Inflammatory macrophage (primary cell): ENCODE data around the gene NCAPD2.

Experiments
- DNase-seq, 2 donors: peaks; one replicate each; pipeline ENCODE4 v3.0.0-alpha.2; 2020 to 2022

The NCAPD2 gene

GRCh38 chr12:6534695-6534944 lies 40.7 kb downstream of the NCAPD2 start:
- DNase-seq = no peak

DNA sequence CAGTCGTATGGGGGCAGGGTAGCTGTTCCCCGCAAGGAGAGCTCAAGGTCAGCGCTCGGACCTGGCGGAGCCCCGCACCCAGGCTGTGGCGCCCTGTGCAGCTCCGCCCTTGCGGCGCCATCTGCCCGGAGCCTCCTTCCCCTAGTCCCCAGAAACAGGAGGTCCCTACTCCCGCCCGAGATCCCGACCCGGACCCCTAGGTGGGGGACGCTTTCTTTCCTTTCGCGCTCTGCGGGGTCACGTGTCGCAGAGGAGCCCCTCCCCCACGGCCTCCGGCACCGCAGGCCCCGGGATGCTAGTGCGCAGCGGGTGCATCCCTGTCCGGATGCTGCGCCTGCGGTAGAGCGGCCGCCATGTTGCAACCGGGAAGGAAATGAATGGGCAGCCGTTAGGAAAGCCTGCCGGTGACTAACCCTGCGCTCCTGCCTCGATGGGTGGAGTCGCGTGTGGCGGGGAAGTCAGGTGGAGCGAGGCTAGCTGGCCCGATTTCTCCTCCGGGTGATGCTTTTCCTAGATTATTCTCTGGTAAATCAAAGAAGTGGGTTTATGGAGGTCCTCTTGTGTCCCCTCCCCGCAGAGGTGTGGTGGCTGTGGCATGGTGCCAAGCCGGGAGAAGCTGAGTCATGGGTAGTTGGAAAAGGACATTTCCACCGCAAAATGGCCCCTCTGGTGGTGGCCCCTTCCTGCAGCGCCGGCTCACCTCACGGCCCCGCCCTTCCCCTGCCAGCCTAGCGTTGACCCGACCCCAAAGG lies 41.2 kb downstream of the NCAPD2 start:
- DNase-seq = peak; percentile 91 to 92

DNA sequence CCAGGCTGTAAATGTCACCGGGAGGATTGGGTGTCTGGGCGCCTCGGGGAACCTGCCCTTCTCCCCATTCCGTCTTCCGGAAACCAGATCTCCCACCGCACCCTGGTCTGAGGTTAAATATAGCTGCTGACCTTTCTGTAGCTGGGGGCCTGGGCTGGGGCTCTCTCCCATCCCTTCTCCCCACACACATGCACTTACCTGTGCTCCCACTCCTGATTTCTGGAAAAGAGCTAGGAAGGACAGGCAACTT lies 41.7 kb downstream of the NCAPD2 start:
- DNase-seq = no peak

DNA sequence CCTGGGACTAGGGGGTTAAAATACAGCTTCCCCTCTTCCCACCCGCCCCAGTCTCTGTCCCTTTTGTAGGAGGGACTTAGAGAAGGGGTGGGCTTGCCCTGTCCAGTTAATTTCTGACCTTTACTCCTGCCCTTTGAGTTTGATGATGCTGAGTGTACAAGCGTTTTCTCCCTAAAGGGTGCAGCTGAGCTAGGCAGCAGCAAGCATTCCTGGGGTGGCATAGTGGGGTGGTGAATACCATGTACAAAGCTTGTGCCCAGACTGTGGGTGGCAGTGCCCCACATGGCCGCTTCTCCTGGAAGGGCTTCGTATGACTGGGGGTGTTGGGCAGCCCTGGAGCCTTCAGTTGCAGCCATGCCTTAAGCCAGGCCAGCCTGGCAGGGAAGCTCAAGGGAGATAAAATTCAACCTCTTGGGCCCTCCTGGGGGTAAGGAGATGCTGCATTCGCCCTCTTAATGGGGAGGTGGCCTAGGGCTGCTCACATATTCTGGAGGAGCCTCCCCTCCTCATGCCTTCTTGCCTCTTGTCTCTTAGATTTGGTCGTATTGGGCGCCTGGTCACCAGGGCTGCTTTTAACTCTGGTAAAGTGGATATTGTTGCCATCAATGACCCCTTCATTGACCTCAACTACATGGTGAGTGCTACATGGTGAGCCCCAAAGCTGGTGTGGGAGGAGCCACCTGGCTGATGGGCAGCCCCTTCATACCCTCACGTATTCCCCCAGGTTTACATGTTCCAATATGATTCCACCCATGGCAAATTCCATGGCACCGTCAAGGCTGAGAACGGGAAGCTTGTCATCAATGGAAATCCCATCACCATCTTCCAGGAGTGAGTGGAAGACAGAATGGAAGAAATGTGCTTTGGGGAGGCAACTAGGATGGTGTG lies 42.3 kb downstream of the NCAPD2 start:
- DNase-seq = no peak

DNA sequence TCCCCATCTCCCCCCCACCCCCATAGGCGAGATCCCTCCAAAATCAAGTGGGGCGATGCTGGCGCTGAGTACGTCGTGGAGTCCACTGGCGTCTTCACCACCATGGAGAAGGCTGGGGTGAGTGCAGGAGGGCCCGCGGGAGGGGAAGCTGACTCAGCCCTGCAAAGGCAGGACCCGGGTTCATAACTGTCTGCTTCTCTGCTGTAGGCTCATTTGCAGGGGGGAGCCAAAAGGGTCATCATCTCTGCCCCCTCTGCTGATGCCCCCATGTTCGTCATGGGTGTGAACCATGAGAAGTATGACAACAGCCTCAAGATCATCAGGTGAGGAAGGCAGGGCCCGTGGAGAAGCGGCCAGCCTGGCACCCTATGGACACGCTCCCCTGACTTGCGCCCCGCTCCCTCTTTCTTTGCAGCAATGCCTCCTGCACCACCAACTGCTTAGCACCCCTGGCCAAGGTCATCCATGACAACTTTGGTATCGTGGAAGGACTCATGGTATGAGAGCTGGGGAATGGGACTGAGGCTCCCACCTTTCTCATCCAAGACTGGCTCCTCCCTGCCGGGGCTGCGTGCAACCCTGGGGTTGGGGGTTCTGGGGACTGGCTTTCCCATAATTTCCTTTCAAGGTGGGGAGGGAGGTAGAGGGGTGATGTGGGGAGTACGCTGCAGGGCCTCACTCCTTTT lies 43.1 kb downstream of the NCAPD2 start:
- no peak for DNase-seq

GRCh38 chr12:6537580-6538419 lies 43.9 kb downstream of the NCAPD2 start:
- peak; percentile 77 to 81 for DNase-seq

DNA sequence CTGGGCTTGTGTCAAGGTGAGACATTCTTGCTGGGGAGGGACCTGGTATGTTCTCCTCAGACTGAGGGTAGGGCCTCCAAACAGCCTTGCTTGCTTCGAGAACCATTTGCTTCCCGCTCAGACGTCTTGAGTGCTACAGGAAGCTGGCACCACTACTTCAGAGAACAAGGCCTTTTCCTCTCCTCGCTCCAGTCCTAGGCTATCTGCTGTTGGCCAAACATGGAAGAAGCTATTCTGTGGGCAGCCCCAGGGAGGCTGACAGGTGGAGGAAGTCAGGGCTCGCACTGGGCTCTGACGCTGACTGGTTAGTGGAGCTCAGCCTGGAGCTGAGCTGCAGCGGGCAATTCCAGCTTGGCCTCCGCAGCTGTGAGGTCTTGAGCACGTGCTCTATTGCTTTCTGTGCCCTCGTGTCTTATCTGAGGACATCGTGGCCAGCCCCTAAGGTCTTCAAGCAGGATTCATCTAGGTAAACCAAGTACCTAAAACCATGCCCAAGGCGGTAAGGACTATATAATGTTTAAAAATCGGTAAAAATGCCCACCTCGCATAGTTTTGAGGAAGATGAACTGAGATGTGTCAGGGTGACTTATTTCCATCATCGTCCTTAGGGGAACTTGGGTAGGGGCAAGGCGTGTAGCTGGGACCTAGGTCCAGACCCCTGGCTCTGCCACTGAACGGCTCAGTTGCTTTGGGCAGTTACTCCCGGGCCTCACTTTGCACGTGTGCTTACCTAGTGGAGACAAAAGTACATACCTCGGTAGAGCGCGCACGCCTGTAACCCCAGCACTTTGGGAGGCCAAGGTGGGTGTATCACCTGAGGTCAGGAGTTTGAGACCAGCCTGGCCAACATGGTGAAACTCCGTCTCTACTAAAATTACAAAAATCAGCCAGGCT lies 44.8 kb downstream of the NCAPD2 start:
- DNase-seq = no peak

DNA sequence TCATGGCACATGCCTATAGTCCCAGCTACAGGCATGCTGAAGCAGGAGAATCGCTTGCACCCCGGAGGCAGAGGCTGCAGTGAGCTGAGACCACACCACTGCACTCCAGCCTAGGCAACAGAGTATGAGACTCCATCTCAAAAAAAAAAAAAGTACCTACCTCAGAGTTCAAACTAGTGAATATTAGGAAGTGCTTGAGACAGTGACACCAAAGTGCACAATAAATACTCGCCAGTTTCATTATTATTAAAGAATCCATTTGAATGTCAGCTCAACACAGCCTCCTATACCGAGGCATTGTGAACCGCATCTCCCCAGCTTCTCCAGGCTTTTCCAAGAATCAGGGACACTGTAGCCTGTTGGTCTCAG lies 45.4 kb downstream of the NCAPD2 start:
- DNase-seq = no peak

GRCh38 chr12:6539707-6540134 lies 45.8 kb downstream of the NCAPD2 start:
- no peak for DNase-seq

- DNase-seq = peak; percentile 67 to 76
Measured at GRCh38 chr12:6540181-6540877, 46.4 kb downstream of the NCAPD2 start.

DNA sequence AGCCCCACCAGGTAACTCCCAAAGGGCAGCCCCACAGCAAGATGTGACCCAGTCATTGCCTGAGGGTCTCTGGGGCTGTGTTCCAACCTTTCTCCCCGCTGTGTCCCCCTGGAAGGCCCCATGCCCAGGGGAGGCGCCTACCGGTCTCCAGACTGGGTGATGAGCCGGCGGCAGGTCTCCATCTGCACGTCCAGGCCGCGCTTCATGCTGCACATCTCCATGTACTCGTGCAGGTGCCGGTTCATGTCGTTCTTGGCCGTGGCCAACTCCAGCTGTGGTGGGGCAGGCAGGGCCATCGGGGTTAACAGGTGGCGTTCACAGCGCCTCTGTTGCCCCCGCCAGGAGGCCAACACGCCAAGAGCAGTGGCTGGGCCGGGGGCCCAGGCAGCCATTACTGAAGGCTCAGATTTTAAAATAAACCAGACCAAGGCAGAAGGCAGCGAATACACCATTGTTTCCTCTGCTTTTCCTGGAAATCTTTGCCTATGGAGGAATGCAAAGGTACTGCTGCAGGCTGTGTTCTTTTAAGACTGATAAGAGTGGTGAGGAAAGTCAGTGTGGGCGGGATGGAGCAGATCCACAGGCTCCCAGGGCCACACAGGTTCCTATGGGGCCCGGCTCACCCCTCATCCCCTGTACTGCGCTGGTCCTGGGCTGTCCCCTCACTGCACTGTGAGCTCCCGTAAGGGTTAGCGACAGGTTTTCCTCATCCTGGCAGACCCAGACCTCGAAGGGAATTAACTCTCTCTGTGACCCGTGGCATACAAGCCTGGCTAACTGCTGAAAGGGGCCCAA lies 47.7 kb downstream of the NCAPD2 start:
- no peak for DNase-seq

GRCh38 chr12:6542209-6543009 lies 48.5 kb downstream of the NCAPD2 start:
- no peak for DNase-seq

- no peak for DNase-seq
Measured at GRCh38 chr12:6546016-6546415, 52.1 kb downstream of the NCAPD2 start.

DNA sequence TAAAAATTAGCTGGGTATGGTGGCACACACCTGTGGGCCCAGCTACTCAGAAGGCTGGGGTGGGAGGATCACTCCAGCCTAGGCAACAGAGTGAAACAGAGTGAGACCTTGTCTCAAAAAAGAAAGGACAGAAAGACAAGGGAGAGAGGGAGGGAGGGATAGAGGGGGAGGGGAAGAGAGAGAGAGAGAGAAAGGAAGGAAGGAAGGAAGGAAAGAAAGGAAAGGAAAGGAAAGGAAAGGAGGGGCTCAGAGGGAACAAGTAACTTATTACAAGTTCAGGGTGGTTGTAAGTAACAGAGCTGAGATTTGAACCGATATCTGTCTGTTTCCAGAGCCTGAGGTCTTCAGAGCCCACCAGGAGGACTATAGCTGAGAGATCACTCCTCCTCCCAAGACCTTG lies 53.7 kb downstream of the NCAPD2 start:
- no peak for DNase-seq

- no peak for DNase-seq
Measured at GRCh38 chr12:6547987-6548386, 54.1 kb downstream of the NCAPD2 start.

GRCh38 chr12:6548556-6548955 lies 54.7 kb downstream of the NCAPD2 start:
- DNase-seq = no peak

GRCh38 chr12:6548966-6549683 lies 55.2 kb downstream of the NCAPD2 start:
- DNase-seq = peak; percentile 74 to 77

- no peak for DNase-seq
Measured at GRCh38 chr12:6549684-6550151, 55.8 kb downstream of the NCAPD2 start.
